ENCODE data around the gene CNTN6. TPM values are rescaled to one million over a fixed set of nuclear protein-coding genes. Genes with fewer than 3 reads are reported as not detected.

CNTN6 gene
- total RNA-seq, 2 donors from 2014 or later, result not detected

DNA sequence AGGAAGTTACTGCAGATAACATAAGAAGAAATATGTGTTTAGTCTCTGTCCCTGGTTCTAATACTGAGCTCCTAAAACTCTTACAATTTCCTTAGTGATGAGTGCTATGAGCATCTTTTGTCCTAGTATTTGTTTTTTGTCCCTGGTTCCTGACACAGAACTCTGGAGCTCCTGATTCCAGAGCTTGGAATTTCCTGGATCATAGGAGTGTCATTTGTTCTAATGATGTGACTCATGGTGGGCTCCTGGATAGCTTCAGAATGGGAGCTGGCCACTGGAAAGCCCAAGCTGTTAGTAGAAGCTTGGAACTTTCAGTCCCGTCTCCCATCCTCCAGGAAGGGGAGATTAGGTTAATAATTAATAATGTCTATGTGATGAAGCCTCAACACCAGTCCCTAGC is 98.2 kb downstream of the CNTN6 start:
- ATAC-seq, result no peak
- DNase-seq, result no peak
- no peak overlapping the region for H3K4me3 Mint-ChIP-seq
- no peak overlapping the region for H3K27ac Mint-ChIP-seq
- H3K9me3 ChIP-seq (ENCODE audit: control insufficient read depth, low read length, poor library complexity, severe bottlenecking), result no peaks in the 10 kb centered on the region
- H3K27me3 Mint-ChIP-seq, result no peaks in the 10 kb centered on the region
- H3K4me1 Mint-ChIP-seq, result no peaks in the 10 kb centered on the region
- no peaks in the 10 kb centered on the region for H3K36me3 Mint-ChIP-seq (ENCODE audit: low read depth)

DNA sequence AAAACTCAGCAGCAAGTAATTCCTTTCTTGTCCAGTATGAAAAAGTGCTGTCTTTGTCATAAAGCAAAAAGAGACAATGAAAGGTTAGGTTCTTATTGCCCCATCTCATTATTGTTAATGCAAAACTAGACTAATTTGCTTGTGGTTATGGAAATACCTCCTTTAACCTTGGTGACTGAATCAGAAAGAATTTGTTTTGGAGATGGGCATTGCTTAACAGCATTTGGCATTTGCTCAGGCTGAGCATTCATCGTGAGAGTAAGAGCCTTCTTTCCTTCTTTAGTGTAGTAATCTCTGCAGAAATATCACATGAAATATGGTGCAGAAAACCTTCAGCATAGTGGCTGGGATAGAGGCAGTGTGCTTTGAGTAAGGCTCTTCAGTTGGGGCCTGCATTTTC is 103.1 kb downstream of the CNTN6 start:
- Mint-ChIP-seq H3K4me3 (no peak overlapping the region), H3K27ac (no peak overlapping the region), H3K27me3 (no peaks in the 10 kb centered on the region), H3K36me3 (ENCODE audit: low read depth) (no peaks in the 10 kb centered on the region), H3K4me1 (no peaks in the 10 kb centered on the region)
- DNase-seq, result no peak
- ATAC-seq, result no peak
- H3K9me3 ChIP-seq (ENCODE audit: control insufficient read depth, low read length, poor library complexity, severe bottlenecking), result peaks cover 4% of the 10 kb centered on the region

DNA sequence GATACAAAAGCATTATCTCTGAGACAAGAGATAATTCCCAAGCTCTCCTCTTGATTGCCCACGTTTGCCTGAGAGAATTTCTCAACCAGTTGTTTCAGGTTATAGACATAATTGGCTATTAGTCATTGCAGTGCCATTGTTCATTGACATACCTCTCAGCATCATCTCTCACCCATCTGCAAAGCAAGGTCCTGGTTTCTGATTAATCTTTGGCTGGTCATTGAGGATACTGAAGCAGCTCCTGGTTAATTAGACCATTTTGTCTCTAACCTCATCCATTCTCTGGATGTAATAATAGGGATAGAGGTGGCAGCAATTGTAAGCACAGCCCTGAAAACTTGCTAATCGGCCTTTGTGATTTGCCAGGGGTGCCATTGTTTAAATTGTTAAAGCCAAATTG is 104.2 kb downstream of the CNTN6 start:
- ATAC-seq (no peak), DNase-seq (no peak)
- H3K9me3 ChIP-seq (ENCODE audit: control insufficient read depth, low read length, poor library complexity, severe bottlenecking), result peaks cover 4% of the 10 kb centered on the region
- Mint-ChIP-seq H3K4me3 (no peak overlapping the region), H3K27me3 (no peaks in the 10 kb centered on the region), H3K36me3 (ENCODE audit: low read depth) (no peaks in the 10 kb centered on the region), H3K27ac (no peak overlapping the region), H3K4me1 (no peaks in the 10 kb centered on the region)

DNA sequence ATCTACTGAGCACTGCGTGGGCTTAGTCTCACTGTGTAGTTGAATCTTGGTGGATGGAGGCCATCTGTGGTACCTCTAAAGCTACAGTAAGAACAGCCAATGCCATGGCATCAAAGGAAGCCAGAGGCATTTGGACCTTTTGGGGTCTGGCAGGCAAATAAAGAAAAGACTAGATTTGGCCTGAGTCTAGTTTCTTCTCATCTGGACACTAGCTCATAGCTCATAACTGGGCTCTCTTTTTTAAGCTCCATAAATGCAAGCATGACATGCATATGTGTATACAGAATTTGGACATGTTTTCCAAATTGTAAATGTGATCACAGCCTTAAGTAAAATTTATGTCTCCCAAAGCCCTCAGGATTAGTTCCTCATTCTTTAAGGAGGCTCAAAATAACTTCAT is 107.5 kb downstream of the CNTN6 start:
- Mint-ChIP-seq H3K4me1 (no peaks in the 10 kb centered on the region), H3K27ac (no peak overlapping the region), H3K4me3 (no peak overlapping the region), H3K27me3 (no peaks in the 10 kb centered on the region), H3K36me3 (ENCODE audit: low read depth) (no peaks in the 10 kb centered on the region)
- no peak for DNase-seq
- peaks cover 4% of the 10 kb centered on the region for H3K9me3 ChIP-seq (ENCODE audit: control insufficient read depth, low read length, poor library complexity, severe bottlenecking)
- ATAC-seq, result no peak

DNA sequence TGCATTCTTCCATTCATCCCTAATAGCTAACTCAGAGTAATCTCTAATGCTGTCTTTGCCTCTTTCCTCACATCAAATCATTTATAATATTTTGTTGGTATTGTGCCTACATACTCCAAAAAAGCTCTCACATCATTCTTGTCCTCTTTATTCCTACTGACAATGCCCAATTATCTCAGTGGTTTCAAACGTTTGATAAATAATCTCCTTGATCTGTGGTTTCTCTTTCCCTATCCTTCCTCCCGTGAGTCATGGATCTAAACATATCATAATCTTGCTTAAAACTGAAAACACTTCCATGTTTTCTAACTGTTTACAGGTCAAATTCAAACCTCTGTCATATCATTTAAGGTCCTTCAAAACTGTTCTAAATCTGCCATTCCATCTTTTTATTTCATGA is 115.1 kb downstream of the CNTN6 start:
- no peaks in the 10 kb centered on the region for H3K9me3 ChIP-seq (ENCODE audit: control insufficient read depth, low read length, poor library complexity, severe bottlenecking)
- Mint-ChIP-seq H3K27me3 (no peaks in the 10 kb centered on the region), H3K27ac (no peak overlapping the region), H3K36me3 (ENCODE audit: low read depth) (no peaks in the 10 kb centered on the region), H3K4me1 (no peaks in the 10 kb centered on the region), H3K4me3 (no peak overlapping the region)
- DNase-seq, result no peak
- no peak for ATAC-seq

DNA sequence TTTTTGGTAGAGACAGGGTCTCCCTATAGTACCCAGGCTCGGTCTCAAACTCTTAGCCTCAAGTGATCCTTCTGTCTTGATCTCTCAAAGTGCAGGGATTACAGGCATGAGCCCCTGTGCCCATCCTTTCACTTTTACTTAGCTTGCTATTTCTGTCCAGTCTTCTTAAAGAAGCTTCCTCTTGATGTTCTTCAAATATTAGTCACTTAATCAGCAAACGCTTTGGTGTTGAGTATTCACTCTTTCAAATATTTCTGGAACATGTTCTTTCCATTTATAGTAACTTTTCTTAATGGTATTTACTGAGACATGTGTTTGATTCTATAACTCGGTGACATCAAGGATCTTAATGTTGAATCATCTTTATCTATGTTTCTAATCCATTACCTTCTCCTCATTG is 122.1 kb downstream of the CNTN6 start:
- Mint-ChIP-seq H3K27me3 (no peaks in the 10 kb centered on the region), H3K4me1 (no peaks in the 10 kb centered on the region), H3K27ac (no peak overlapping the region), H3K36me3 (ENCODE audit: low read depth) (no peaks in the 10 kb centered on the region), H3K4me3 (no peak overlapping the region)
- ATAC-seq (no peak), DNase-seq (no peak)
- no peaks in the 10 kb centered on the region for H3K9me3 ChIP-seq (ENCODE audit: control insufficient read depth, low read length, poor library complexity, severe bottlenecking)

DNA sequence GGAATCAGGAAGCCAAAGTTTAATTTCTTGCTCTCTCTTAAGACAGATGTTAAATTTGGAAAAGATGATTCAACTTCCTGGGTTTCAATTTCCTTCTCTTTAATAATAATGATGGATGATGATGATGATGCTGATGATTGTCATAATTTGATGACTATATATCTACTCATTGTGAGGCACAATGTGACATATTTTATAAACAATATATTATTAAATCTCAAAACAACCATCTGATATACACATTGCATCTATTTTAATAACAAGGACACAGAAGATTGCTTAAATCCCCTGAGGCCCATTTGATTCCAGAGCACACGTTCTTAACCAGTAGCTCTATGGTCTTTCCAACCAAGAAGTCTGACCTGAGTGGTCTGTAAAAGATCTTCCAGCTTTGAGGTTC is 124.0 kb downstream of the CNTN6 start:
- H3K4me1 Mint-ChIP-seq, result no peaks in the 10 kb centered on the region
- no peak for DNase-seq
- no peak overlapping the region for H3K27ac Mint-ChIP-seq
- H3K9me3 ChIP-seq (ENCODE audit: control insufficient read depth, low read length, poor library complexity, severe bottlenecking), result no peaks in the 10 kb centered on the region
- no peaks in the 10 kb centered on the region for H3K36me3 Mint-ChIP-seq (ENCODE audit: low read depth)
- no peak overlapping the region for H3K4me3 Mint-ChIP-seq
- no peaks in the 10 kb centered on the region for H3K27me3 Mint-ChIP-seq
- ATAC-seq, result no peak

DNA sequence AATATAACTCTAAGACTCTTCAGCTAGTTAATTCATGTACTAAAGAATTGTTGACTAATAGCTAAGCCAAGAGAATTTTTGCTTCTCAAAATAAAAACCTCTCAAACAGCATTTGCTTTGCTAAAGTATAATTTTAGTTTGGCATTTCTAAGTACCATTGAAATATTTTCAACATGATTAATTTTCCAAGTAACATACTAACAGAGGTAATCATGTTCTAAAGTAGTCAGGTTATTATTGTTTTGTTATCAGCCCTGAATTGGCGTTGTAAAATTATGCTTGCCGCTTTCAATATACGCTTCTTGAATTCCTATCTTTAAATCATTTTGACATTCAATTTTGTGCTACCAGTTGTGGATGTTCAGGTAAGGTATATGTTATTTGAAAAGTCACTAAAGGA is 134.3 kb downstream of the CNTN6 start:
- DNase-seq (no peak), ATAC-seq (no peak)
- no peaks in the 10 kb centered on the region for H3K36me3 Mint-ChIP-seq (ENCODE audit: low read depth)
- H3K4me1 Mint-ChIP-seq, result no peaks in the 10 kb centered on the region
- H3K9me3 ChIP-seq (ENCODE audit: control insufficient read depth, low read length, poor library complexity, severe bottlenecking), result no peaks in the 10 kb centered on the region
- H3K4me3 Mint-ChIP-seq, result no peak overlapping the region
- H3K27me3 Mint-ChIP-seq, result no peaks in the 10 kb centered on the region
- no peak overlapping the region for H3K27ac Mint-ChIP-seq

DNA sequence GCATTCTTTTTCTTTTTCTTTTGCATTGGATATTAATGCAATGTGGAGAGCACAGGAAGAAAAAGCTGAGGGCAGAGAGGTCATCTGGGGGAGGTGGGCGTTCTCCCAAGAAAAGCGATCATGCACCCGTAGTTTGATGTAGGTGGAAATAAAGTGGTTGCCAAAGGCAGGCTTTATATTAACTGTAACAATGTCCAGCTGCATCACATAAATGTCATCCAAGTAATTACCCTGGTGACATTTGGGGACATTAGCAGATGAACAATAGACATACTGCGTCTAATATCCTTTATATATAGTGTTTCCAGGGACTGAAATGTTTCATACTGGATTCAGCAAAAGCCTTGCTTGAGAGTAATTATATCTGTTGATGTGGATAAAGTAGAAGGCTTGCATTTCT is 135.5 kb downstream of the CNTN6 start:
- H3K9me3 ChIP-seq (ENCODE audit: control insufficient read depth, low read length, poor library complexity, severe bottlenecking), result no peaks in the 10 kb centered on the region
- Mint-ChIP-seq H3K4me1 (no peaks in the 10 kb centered on the region), H3K36me3 (ENCODE audit: low read depth) (no peaks in the 10 kb centered on the region), H3K4me3 (no peak overlapping the region), H3K27me3 (no peaks in the 10 kb centered on the region), H3K27ac (no peak overlapping the region)
- no peak for ATAC-seq
- no peak for DNase-seq

DNA sequence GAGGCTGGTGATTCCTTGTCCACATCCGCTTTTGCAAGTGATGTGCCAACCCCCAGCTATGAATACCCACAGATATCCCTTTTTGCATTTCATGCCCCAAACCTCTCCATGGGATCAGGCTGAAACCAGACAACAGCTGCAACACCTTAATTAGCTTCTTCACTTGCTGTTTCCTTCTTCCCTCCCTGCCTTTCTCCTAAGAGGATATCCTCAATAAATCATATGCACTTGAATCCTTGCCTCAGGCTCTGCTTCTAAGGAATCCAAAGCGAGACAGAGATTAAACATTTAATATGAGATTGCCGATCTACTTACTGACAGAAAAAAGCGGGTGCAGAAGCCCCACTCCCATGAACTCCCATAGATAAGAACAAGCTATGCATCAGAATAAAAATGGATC is 138.1 kb downstream of the CNTN6 start:
- ATAC-seq, result no peak
- no peak overlapping the region for H3K4me3 Mint-ChIP-seq

DNA sequence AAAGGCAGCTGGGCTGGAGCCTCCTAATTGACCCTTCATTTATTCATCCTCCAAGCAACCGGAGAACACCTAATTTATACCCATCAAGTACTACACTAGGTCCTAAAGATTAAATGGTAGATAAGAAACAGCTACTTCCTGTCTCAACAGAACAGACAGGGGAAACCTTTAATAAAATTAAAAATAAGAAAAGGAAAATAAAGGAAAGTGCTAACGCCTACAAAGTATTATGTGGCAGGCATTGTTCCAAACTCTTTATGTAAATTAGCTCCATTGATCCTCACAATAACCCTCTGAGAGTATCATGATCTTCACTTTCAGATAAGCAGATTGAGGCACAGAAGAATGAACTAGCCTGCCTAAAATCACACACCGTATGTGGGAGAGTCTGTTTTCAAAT is 139.5 kb downstream of the CNTN6 start:
- ATAC-seq, result no peak
- no peaks in the 10 kb centered on the region for H3K9me3 ChIP-seq (ENCODE audit: control insufficient read depth, low read length, poor library complexity, severe bottlenecking)
- Mint-ChIP-seq H3K27ac (no peak overlapping the region), H3K36me3 (ENCODE audit: low read depth) (no peaks in the 10 kb centered on the region), H3K4me3 (no peak overlapping the region), H3K4me1 (no peaks in the 10 kb centered on the region), H3K27me3 (no peaks in the 10 kb centered on the region)
- no peak for DNase-seq

More for the DNA sequence above, 138.1 kb downstream of the CNTN6 start:
- DNase-seq, result no peak
- H3K9me3 ChIP-seq (ENCODE audit: control insufficient read depth, low read length, poor library complexity, severe bottlenecking), result no peaks in the 10 kb centered on the region
- Mint-ChIP-seq H3K27ac (no peak overlapping the region), H3K36me3 (ENCODE audit: low read depth) (no peaks in the 10 kb centered on the region), H3K27me3 (no peaks in the 10 kb centered on the region), H3K4me1 (no peaks in the 10 kb centered on the region)

DNA sequence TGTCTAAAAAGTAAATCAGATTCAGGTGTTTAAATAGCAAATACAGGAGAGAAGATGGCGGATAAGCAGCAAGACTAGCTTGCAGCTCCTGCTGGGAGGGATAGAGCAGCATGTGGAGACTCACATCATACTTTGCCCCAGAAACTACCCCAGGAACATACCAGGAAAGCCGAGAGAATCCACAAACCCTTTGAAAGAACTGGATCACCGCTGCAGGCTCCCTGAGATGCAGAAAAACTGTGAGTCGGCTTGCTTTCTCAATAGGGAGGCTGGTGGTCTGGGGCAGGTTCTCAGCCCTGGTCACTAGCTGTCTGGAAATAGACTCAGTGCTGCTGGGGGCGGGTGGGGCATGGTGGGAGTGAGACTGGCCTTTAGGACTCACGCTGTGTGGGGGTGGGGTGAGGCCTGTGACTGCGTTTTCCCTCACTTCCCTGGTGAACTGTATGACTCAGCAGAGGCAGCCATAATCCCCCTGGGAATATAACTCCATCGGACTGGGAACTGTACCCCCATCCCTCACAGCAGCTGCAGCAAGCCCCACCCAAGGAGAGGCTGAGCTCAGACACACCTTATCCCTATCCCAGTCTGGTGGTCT is 142.8 kb downstream of the CNTN6 start:
- ATAC-seq, result no peak

DNA sequence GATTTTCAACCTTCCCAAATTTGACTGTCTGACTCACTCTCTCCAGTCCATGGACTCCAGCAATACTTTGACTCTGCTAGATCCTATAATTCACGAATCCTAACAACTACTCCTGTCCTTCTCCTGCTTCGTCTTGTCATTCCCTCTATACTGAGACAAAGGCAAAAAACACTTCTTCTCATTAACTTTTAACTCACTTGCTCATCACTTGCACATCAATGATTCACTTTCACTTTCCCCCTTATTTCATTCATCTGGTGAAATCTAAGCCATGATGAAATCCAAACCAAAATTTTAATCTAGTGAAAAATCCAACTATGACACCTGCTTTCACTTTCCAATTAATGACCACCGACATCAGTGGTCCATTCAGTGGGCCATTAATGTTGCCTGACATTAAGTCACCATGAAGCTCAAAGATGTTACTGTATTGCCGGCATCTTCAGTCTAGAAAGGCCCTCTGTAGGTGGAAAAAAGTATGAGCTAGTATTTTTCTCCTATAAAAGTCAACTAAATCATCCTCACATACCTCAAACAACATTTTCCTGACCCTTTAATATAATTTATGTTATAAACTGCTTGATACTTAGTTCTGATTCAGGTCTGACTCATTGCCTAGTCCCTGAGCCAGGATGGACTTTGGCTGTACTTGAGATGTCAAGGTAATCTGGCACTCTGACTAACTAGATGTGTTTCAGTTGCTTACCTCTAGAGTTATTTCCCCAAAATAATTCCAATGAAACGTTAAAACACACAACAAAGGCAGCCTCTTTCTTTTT is 158.6 kb downstream of the CNTN6 start:
- DNase-seq, result no peak
- no peaks in the 10 kb centered on the region for H3K36me3 Mint-ChIP-seq (ENCODE audit: low read depth)
- no peaks in the 10 kb centered on the region for H3K4me1 Mint-ChIP-seq
- ATAC-seq, result no peak
- H3K4me3 Mint-ChIP-seq, result no peak overlapping the region
- H3K27ac Mint-ChIP-seq, result no peak overlapping the region
- no peaks in the 10 kb centered on the region for H3K27me3 Mint-ChIP-seq
- no peaks in the 10 kb centered on the region for H3K9me3 ChIP-seq (ENCODE audit: control insufficient read depth, low read length, poor library complexity, severe bottlenecking)

More for the DNA sequence above, 142.8 kb downstream of the CNTN6 start:
- DNase-seq, result no peak
- no peaks in the 10 kb centered on the region for H3K9me3 ChIP-seq (ENCODE audit: control insufficient read depth, low read length, poor library complexity, severe bottlenecking)
- Mint-ChIP-seq H3K27me3 (no peaks in the 10 kb centered on the region), H3K27ac (no peak overlapping the region), H3K4me3 (no peak overlapping the region), H3K4me1 (no peaks in the 10 kb centered on the region), H3K36me3 (ENCODE audit: low read depth) (no peaks in the 10 kb centered on the region)

DNA sequence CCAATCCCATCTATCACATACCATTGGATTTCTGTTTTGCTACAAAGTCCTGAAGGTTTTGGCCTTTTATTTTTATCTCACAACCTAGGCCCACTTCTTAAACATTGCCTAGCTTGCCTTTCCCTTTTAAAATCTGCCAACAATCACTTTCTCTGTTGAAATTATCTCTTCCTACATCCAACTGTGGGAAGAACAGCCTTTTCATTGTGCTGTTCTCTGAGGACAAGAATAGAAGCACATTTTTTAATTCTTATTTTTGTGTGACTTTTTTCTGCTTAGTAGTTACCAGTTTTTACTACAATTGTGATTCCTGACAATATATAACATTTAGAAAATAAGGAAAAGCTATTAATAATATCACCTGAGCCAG is 159.2 kb downstream of the CNTN6 start:
- no peaks in the 10 kb centered on the region for H3K9me3 ChIP-seq (ENCODE audit: control insufficient read depth, low read length, poor library complexity, severe bottlenecking)
- Mint-ChIP-seq H3K27ac (no peak overlapping the region), H3K36me3 (ENCODE audit: low read depth) (no peaks in the 10 kb centered on the region), H3K4me3 (no peak overlapping the region), H3K27me3 (no peaks in the 10 kb centered on the region), H3K4me1 (no peaks in the 10 kb centered on the region)
- DNase-seq, result no peak
- ATAC-seq, result no peak

Data from T-helper 17 cell (primary cell).